Measurements from ENCODE around the gene AOC2.
"Not testable (repeated sequence)": the region's sequence is repeated elsewhere in the genome, so short reads cannot be mapped to it uniquely, and the experiment has no call there.

Gene AOC2

GRCh38 chr17:42855048-42855596 is 10.7 kb downstream of the AOC2 start:
- Mint-ChIP-seq H3K27ac (no peak overlapping the region), H3K4me1 (peaks cover 12% of the 10 kb centered on the region), H3K9me3 (no peaks in the 10 kb centered on the region), H3K27me3 (ENCODE audit: low read depth, poor library complexity) (peaks cover 7% of the 10 kb centered on the region), H3K4me3 (no peak overlapping the region), H3K36me3 (ENCODE audit: low read depth) (no peaks in the 10 kb centered on the region)
- no peak for TF ChIP-seq CTCF (IDR thresholded peaks at IDR 0.05)
- no peak for DNase-seq

- H3K9me3 Mint-ChIP-seq; H3K27ac Mint-ChIP-seq; H3K27me3 Mint-ChIP-seq (ENCODE audit: low read depth, poor library complexity); H3K4me1 Mint-ChIP-seq; DNase-seq; H3K36me3 Mint-ChIP-seq (ENCODE audit: low read depth); H3K4me3 Mint-ChIP-seq: not testable (repeated sequence)
Observed at GRCh38 chr17:42856093-42856492, 11.7 kb downstream of the AOC2 start.

GRCh38 chr17:42856516-42856915 is 12.1 kb downstream of the AOC2 start:
- peaks cover 14% of the 10 kb centered on the region for H3K27me3 Mint-ChIP-seq (ENCODE audit: low read depth, poor library complexity)
- not testable (repeated sequence) for H3K4me1 Mint-ChIP-seq; H3K4me3 Mint-ChIP-seq; DNase-seq; H3K27ac Mint-ChIP-seq; H3K9me3 Mint-ChIP-seq; H3K36me3 Mint-ChIP-seq (ENCODE audit: low read depth)

- no peak overlapping the region for H3K27ac Mint-ChIP-seq
- H3K4me1 Mint-ChIP-seq = no peaks in the 10 kb centered on the region
- no peaks in the 10 kb centered on the region for H3K9me3 Mint-ChIP-seq
- H3K27me3 Mint-ChIP-seq (ENCODE audit: low read depth, poor library complexity) = peaks cover 17% of the 10 kb centered on the region
- no peaks in the 10 kb centered on the region for H3K36me3 Mint-ChIP-seq (ENCODE audit: low read depth)
- no peak for DNase-seq
- no peak overlapping the region for H3K4me3 Mint-ChIP-seq
- TF ChIP-seq CTCF (IDR thresholded peaks at IDR 0.05) = no peak
Observed at GRCh38 chr17:42857389-42857788, 13.0 kb downstream of the AOC2 start.

- DNase-seq = no peak
- Mint-ChIP-seq H3K27me3 (ENCODE audit: low read depth, poor library complexity) (peaks cover 29% of the 10 kb centered on the region), H3K9me3 (peaks cover 14% of the 10 kb centered on the region), H3K4me3 (no peak overlapping the region), H3K36me3 (ENCODE audit: low read depth) (peaks cover 9% of the 10 kb centered on the region), H3K27ac (peak overlapping the region; percentile 23), H3K4me1 (peaks cover 30% of the 10 kb centered on the region)
- no peak for TF ChIP-seq CTCF (IDR thresholded peaks at IDR 0.05)
Observed at GRCh38 chr17:42865638-42866094, 21.3 kb downstream of the AOC2 start.

- Mint-ChIP-seq H3K4me3 (no peak overlapping the region), H3K4me1 (peaks cover 30% of the 10 kb centered on the region), H3K27ac (peak overlapping the region; percentile 23), H3K36me3 (ENCODE audit: low read depth) (peaks cover 9% of the 10 kb centered on the region), H3K27me3 (ENCODE audit: low read depth, poor library complexity) (peaks cover 27% of the 10 kb centered on the region), H3K9me3 (peaks cover 20% of the 10 kb centered on the region)
- no peak for TF ChIP-seq CTCF (IDR thresholded peaks at IDR 0.05)
- DNase-seq = no peak
Observed at GRCh38 chr17:42866216-42866615, 21.8 kb downstream of the AOC2 start.
